GM23338 (cell line): ENCODE results near the gene RPL22. TPM values are rescaled to one million over a fixed set of nuclear protein-coding genes. Genes with fewer than 3 reads are reported as not detected.

Experiments
- ATAC-seq: fragments of 200-7000 bp; cut with Tn5 transposase; 3 replicates; pipeline ENCODE4 v1.9.1; 2020
- DNase-seq: peaks from one replicate; pipeline ENCODE4 v3.0.0-alpha.2; 2015; ENCODE audit warnings: low spot score
- H2AFZ ChIP-seq: fragments of 200-600 bp; sonication (generic); 2 replicates; pipeline ENCODE4 v1.8.0; 2016; ENCODE audit warnings: antibody characterized with exemption, mild to moderate bottlenecking, moderate library complexity
- H3F3A ChIP-seq: fragments of 200-600 bp; sonication (generic); replicated peaks from 2 replicates; pipeline ENCODE4 v1.8.0; 2017; ENCODE audit warnings: antibody characterized with exemption, mixed run types, low read depth
- H3K27ac ChIP-seq: fragments of 200-600 bp; sonication (generic); 2 replicates; pipeline ENCODE4 v1.6.1; 2016; ENCODE audit warnings: low read depth
- H3K27me3 ChIP-seq: fragments of 200-600 bp; sonication (generic); 2 replicates; pipeline ENCODE4 v1.8.0; 2016; ENCODE audit warnings: mild to moderate bottlenecking, mixed run types, moderate library complexity; ENCODE audit not compliant: insufficient read depth
- H3K36me3 ChIP-seq: fragments of 200-600 bp; sonication (generic); 2 replicates; pipeline ENCODE4 v1.8.0; 2016; ENCODE audit warnings: mild to moderate bottlenecking; ENCODE audit not compliant: insufficient read depth
- H3K4me1 ChIP-seq: fragments of 200-600 bp; sonication (generic); 2 replicates; pipeline ENCODE4 v1.8.0; 2016; ENCODE audit warnings: mild to moderate bottlenecking, moderate library complexity; ENCODE audit not compliant: insufficient read depth
- H3K4me2 ChIP-seq: fragments of 200-600 bp; sonication (generic); 2 replicates; pipeline ENCODE4 v1.7.1; 2017; ENCODE audit warnings: mixed run types
- H3K4me3 ChIP-seq: fragments of 200-600 bp; sonication (generic); 2 replicates; pipeline ENCODE4 v1.6.1; 2016; ENCODE audit warnings: mixed run types
- H3K79me2 ChIP-seq: fragments of 200-600 bp; sonication (generic); replicated peaks from 2 replicates; pipeline ENCODE4 v1.8.0; 2017; ENCODE audit warnings: mild to moderate bottlenecking; ENCODE audit not compliant: insufficient read depth
- H3K9me2 ChIP-seq: fragments of 200-600 bp; sonication (generic); 2 replicates; pipeline ENCODE4 v1.8.0; 2017; ENCODE audit not compliant: insufficient read depth
- H4K20me1 ChIP-seq: fragments of 200-600 bp; sonication (generic); replicated peaks from 2 replicates; pipeline ENCODE4 v1.8.0; 2017; ENCODE audit warnings: mild to moderate bottlenecking; ENCODE audit not compliant: insufficient read depth
- H3K27ac Mint-ChIP-seq: 2 replicates; pipeline ENCODE4 v1.8.0; 2020; ENCODE audit warnings: inconsistent platforms, mild to moderate bottlenecking, moderate library complexity, mixed read lengths
- H3K27me3 Mint-ChIP-seq: 3 replicates; pipeline ENCODE4 v1.8.0; 2022; ENCODE audit warnings: low read depth, mild to moderate bottlenecking, moderate library complexity, mixed read lengths, inconsistent platforms; ENCODE audit not compliant: insufficient read depth, poor library complexity
- H3K36me3 Mint-ChIP-seq: 3 replicates; pipeline ENCODE4 v1.8.0; 2021; ENCODE audit warnings: low read depth, mild to moderate bottlenecking, inconsistent platforms, moderate library complexity, mixed read lengths
- H3K4me1 Mint-ChIP-seq: 3 replicates; pipeline ENCODE4 v1.8.0; 2020; ENCODE audit warnings: mild to moderate bottlenecking, inconsistent platforms, mixed read lengths
- H3K4me3 Mint-ChIP-seq: 3 replicates; pipeline ENCODE4 v1.8.0; 2021; ENCODE audit warnings: moderate library complexity, mild to moderate bottlenecking, inconsistent platforms, mixed read lengths
- H3K9me3 Mint-ChIP-seq: 3 replicates; pipeline ENCODE4 v1.8.0; 2020; ENCODE audit warnings: moderate library complexity, mild to moderate bottlenecking, inconsistent platforms, mixed read lengths
- CREB1 ChIP-seq: fragments of 250-450 bp; sonication (Bioruptor Pico); IDR thresholded peaks from 2 replicates; pipeline ENCODE4 v1.5.0; 2020; ENCODE audit warnings: low read depth, mild to moderate bottlenecking, moderate library complexity
- EZH2 ChIP-seq: fragments of 200-600 bp; sonication (generic); IDR thresholded peaks from one replicate; pipeline ENCODE4 v1.8.0; 2017; ENCODE audit warnings: antibody characterized with exemption, mild to moderate bottlenecking, low read depth; ENCODE audit not compliant: unreplicated experiment
- EZH2phosphoT487 ChIP-seq: fragments of 200-600 bp; sonication (generic); IDR thresholded peaks from one replicate; pipeline ENCODE4 v1.8.1; 2018; ENCODE audit warnings: antibody characterized with exemption; ENCODE audit not compliant: unreplicated experiment
- JUNB ChIP-seq: IDR thresholded peaks from one replicate; pipeline ENCODE4 v1.6.1; 2016; ENCODE audit warnings: antibody characterized with exemption; ENCODE audit not compliant: unreplicated experiment
- NANOG ChIP-seq: IDR thresholded peaks from 2 replicates; pipeline ENCODE4 v1.6.1; 2016; ENCODE audit warnings: antibody characterized with exemption, borderline replicate concordance
- POLR2AphosphoS5 ChIP-seq: IDR thresholded peaks from 2 replicates; pipeline ENCODE4 v1.6.1; 2016; ENCODE audit warnings: antibody characterized with exemption, low read depth
- STAT1 ChIP-seq: IDR thresholded peaks from one replicate; pipeline ENCODE4 v1.6.1; 2016; ENCODE audit warnings: antibody characterized with exemption; ENCODE audit not compliant: unreplicated experiment
- ZNF114 ChIP-seq: fragments of 250-450 bp; sonication (Bioruptor Pico); IDR thresholded peaks from 2 replicates; pipeline ENCODE4 v1.5.0; 2020; ENCODE audit warnings: mild to moderate bottlenecking, moderate library complexity
- ZNF331 ChIP-seq: fragments of 250-450 bp; sonication (Bioruptor Pico); IDR thresholded peaks from 2 replicates; pipeline ENCODE4 v1.5.0; 2020; ENCODE audit warnings: low read depth, mild to moderate bottlenecking, moderate library complexity
- polyA plus RNA-seq: library from polyadenylated mRNA; unstranded; fragments of >200 nt; fragmentation: Nextera tagmentation; extraction: Ambion mirVana; gene quantifications from 2 replicates; pipeline ENCODE4 v1.2.1, GENCODE V29; 2016
- total RNA-seq: library from RNA; depleted of rRNA; stranded (reverse); fragments of >200 nt; shearing (Covaris generic); gene quantifications from 2 replicates; pipeline ENCODE4 v1.2.3, GENCODE V29; 2014
- TF ChIP-seq, protein P1 (sequence below): IDR thresholded peaks from one replicate; pipeline ENCODE4 v1.6.1; 2018; ENCODE audit warnings: antibody characterized with exemption; ENCODE audit not compliant: unreplicated experiment
- TF ChIP-seq, protein P2 (sequence below), 2 experiments: fragments of 200-600 bp in 1 of 2; sonication (generic) in 1 of 2; conservative IDR thresholded peaks; 2 replicates each; pipeline versions ENCODE4 v1.5.1 to v1.6.1; 2016 to 2017; ENCODE audit warnings: antibody characterized with exemption in 2 of 2, low read depth in 2 of 2, mild to moderate bottlenecking in 2 of 2, moderate library complexity in 1 of 2
- TF ChIP-seq, protein P3 (sequence below): fragments of 250-450 bp; sonication (Bioruptor Pico); IDR thresholded peaks from 2 replicates; pipeline ENCODE4 v1.5.0; 2020; ENCODE audit warnings: mild to moderate bottlenecking, moderate library complexity
- TF ChIP-seq, protein P4 (sequence below): IDR thresholded peaks from 2 replicates; pipeline ENCODE4 v1.6.1; 2016; ENCODE audit warnings: antibody characterized with exemption

Gene RPL22
- total and polyA plus RNA-seq, 2 experiments from 2014 or later = 145 to 818 TPM

DNA sequence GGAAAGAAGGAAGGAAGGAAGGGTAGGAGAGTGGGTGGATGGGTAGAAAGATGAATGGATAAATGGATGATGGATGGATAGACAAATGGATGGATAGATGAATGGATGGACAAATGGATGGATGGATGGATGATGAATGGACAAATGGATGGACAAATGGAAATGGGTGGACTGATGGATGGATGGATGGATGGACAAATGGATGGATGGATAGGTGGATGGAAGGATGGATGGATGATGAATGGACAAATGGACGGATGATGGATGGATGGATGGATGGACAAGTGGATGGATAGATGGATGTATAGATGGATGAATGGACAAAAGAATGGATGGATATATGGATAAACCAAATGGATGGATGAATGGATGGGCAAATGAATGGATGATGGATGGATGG is 49.8 kb downstream of the RPL22 start:
- Histone ChIP-seq H3K4me3 (no peak overlapping the region), H3K79me2 (no peaks in the 10 kb centered on the region), H3K9me2 (peaks cover 13% of the 10 kb centered on the region), H3K27ac (no peak overlapping the region), H4K20me1 (no peaks in the 10 kb centered on the region), H3F3A (0 out of 2 replicates have a peak, but pooled peaks cover 2% of the 10 kb centered on the region), H3K4me2 (no peak overlapping the region; the same call in 1 of the 2 replicates), H3K36me3 (no peaks in the 10 kb centered on the region), H3K27me3 (peaks cover 24% of the 10 kb centered on the region), H2AFZ (no peak overlapping the region), H3K4me1 (no peaks in the 10 kb centered on the region)
- Mint-ChIP-seq H3K36me3 (no peaks in the 10 kb centered on the region), H3K4me1 (peaks cover 2% of the 10 kb centered on the region; the same call in 2 of the 3 replicates), H3K4me3 (no peak overlapping the region), H3K9me3 (peaks cover 3% of the 10 kb centered on the region; the same call in 1 of the 3 replicates), H3K27ac (no peak overlapping the region), H3K27me3 (peaks cover 13% of the 10 kb centered on the region)
- ATAC-seq (no peak), DNase-seq (no peak)
- TF ChIP-seq ZNF331 (CRISPR knock-in tag) (no peak), EZH2 (no peak), CREB1 (CRISPR knock-in tag) (no peak), POLR2AphosphoS5 (no peak), ZNF114 (CRISPR knock-in tag) (no peak), EZH2phosphoT487 (no peak), NANOG (no peak), STAT1 (no peak), JUNB (no peak)
- TF ChIP-seq, protein P1, sequence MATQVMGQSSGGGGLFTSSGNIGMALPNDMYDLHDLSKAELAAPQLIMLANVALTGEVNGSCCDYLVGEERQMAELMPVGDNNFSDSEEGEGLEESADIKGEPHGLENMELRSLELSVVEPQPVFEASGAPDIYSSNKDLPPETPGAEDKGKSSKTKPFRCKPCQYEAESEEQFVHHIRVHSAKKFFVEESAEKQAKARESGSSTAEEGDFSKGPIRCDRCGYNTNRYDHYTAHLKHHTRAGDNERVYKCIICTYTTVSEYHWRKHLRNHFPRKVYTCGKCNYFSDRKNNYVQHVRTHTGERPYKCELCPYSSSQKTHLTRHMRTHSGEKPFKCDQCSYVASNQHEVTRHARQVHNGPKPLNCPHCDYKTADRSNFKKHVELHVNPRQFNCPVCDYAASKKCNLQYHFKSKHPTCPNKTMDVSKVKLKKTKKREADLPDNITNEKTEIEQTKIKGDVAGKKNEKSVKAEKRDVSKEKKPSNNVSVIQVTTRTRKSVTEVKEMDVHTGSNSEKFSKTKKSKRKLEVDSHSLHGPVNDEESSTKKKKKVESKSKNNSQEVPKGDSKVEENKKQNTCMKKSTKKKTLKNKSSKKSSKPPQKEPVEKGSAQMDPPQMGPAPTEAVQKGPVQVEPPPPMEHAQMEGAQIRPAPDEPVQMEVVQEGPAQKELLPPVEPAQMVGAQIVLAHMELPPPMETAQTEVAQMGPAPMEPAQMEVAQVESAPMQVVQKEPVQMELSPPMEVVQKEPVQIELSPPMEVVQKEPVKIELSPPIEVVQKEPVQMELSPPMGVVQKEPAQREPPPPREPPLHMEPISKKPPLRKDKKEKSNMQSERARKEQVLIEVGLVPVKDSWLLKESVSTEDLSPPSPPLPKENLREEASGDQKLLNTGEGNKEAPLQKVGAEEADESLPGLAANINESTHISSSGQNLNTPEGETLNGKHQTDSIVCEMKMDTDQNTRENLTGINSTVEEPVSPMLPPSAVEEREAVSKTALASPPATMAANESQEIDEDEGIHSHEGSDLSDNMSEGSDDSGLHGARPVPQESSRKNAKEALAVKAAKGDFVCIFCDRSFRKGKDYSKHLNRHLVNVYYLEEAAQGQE = no peak
- TF ChIP-seq, protein P2, sequence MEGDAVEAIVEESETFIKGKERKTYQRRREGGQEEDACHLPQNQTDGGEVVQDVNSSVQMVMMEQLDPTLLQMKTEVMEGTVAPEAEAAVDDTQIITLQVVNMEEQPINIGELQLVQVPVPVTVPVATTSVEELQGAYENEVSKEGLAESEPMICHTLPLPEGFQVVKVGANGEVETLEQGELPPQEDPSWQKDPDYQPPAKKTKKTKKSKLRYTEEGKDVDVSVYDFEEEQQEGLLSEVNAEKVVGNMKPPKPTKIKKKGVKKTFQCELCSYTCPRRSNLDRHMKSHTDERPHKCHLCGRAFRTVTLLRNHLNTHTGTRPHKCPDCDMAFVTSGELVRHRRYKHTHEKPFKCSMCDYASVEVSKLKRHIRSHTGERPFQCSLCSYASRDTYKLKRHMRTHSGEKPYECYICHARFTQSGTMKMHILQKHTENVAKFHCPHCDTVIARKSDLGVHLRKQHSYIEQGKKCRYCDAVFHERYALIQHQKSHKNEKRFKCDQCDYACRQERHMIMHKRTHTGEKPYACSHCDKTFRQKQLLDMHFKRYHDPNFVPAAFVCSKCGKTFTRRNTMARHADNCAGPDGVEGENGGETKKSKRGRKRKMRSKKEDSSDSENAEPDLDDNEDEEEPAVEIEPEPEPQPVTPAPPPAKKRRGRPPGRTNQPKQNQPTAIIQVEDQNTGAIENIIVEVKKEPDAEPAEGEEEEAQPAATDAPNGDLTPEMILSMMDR (conservative IDR thresholded peaks at IDR 0.05; ENCODE audit: low read depth in 2 of 2) = no peak
- TF ChIP-seq, protein P3, sequence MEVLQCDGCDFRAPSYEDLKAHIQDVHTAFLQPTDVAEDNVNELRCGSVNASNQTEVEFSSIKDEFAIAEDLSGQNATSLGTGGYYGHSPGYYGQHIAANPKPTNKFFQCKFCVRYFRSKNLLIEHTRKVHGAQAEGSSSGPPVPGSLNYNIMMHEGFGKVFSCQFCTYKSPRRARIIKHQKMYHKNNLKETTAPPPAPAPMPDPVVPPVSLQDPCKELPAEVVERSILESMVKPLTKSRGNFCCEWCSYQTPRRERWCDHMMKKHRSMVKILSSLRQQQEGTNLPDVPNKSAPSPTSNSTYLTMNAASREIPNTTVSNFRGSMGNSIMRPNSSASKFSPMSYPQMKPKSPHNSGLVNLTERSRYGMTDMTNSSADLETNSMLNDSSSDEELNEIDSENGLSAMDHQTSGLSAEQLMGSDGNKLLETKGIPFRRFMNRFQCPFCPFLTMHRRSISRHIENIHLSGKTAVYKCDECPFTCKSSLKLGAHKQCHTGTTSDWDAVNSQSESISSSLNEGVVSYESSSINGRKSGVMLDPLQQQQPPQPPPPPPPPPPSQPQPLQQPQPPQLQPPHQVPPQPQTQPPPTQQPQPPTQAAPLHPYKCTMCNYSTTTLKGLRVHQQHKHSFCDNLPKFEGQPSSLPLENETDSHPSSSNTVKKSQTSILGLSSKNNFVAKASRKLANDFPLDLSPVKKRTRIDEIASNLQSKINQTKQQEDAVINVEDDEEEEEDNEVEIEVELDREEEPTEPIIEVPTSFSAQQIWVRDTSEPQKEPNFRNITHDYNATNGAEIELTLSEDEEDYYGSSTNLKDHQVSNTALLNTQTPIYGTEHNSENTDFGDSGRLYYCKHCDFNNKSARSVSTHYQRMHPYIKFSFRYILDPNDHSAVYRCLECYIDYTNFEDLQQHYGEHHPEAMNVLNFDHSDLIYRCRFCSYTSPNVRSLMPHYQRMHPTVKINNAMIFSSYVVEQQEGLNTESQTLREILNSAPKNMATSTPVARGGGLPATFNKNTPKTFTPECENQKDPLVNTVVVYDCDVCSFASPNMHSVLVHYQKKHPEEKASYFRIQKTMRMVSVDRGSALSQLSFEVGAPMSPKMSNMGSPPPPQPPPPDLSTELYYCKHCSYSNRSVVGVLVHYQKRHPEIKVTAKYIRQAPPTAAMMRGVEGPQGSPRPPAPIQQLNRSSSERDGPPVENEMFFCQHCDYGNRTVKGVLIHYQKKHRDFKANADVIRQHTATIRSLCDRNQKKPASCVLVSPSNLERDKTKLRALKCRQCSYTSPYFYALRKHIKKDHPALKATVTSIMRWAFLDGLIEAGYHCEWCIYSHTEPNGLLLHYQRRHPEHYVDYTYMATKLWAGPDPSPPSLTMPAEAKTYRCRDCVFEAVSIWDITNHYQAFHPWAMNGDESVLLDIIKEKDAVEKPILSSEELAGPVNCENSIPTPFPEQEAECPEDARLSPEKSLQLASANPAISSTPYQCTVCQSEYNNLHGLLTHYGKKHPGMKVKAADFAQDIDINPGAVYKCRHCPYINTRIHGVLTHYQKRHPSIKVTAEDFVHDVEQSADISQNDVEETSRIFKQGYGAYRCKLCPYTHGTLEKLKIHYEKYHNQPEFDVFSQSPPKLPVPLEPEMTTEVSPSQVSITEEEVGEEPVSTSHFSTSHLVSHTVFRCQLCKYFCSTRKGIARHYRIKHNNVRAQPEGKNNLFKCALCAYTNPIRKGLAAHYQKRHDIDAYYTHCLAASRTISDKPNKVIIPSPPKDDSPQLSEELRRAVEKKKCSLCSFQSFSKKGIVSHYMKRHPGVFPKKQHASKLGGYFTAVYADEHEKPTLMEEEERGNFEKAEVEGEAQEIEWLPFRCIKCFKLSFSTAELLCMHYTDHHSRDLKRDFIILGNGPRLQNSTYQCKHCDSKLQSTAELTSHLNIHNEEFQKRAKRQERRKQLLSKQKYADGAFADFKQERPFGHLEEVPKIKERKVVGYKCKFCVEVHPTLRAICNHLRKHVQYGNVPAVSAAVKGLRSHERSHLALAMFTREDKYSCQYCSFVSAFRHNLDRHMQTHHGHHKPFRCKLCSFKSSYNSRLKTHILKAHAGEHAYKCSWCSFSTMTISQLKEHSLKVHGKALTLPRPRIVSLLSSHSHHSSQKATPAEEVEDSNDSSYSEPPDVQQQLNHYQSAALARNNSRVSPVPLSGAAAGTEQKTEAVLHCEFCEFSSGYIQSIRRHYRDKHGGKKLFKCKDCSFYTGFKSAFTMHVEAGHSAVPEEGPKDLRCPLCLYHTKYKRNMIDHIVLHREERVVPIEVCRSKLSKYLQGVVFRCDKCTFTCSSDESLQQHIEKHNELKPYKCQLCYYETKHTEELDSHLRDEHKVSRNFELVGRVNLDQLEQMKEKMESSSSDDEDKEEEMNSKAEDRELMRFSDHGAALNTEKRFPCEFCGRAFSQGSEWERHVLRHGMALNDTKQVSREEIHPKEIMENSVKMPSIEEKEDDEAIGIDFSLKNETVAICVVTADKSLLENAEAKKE (CRISPR knock-in tag) = no peak
- TF ChIP-seq, protein P4, sequence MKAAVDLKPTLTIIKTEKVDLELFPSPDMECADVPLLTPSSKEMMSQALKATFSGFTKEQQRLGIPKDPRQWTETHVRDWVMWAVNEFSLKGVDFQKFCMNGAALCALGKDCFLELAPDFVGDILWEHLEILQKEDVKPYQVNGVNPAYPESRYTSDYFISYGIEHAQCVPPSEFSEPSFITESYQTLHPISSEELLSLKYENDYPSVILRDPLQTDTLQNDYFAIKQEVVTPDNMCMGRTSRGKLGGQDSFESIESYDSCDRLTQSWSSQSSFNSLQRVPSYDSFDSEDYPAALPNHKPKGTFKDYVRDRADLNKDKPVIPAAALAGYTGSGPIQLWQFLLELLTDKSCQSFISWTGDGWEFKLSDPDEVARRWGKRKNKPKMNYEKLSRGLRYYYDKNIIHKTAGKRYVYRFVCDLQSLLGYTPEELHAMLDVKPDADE = no peak
